Fibroblast of the aortic adventitia (primary cell): ENCODE data around the gene FGFRL1. TPM values are rescaled to one million over a fixed set of nuclear protein-coding genes. Genes with fewer than 3 reads are reported as not detected.
"Not testable (repeated sequence)": the region's sequence is repeated elsewhere in the genome, so short reads cannot be mapped to it uniquely, and the experiment has no call there.

Experiments used
- DNase-seq: peaks from one replicate; pipeline ENCODE4 v3.0.0-alpha.2; 2010; ENCODE audit warnings: low read depth
- H3K4me3 ChIP-seq: 2 replicates; pipeline ENCODE4 v1.5.1; 2011; ENCODE audit warnings: low read depth, mild to moderate bottlenecking, control low read depth, low read length, moderate library complexity
- CTCF ChIP-seq: IDR thresholded peaks from 2 replicates; pipeline ENCODE4 v1.5.1; 2011; ENCODE audit warnings: mild to moderate bottlenecking, low read length, control low read depth, inconsistent platforms; ENCODE audit not compliant: insufficient read depth
- total RNA-seq: library from RNA; depleted of rRNA; stranded (reverse); fragments of >200 nt; gene quantifications from 2 replicates; pipeline ENCODE4 v1.2.3, GENCODE V29; 2012; ENCODE audit warnings: low replicate concordance

FGFRL1 gene
- total RNA-seq, 1 donor, result 27.4 TPM

- H3K4me3 ChIP-seq, result no peak overlapping the region
- TF ChIP-seq CTCF, result no peak
- DNase-seq, result no peak
Measured at GRCh38 chr4:1048773-1049590, 37.6 kb downstream of the FGFRL1 start.

DNA sequence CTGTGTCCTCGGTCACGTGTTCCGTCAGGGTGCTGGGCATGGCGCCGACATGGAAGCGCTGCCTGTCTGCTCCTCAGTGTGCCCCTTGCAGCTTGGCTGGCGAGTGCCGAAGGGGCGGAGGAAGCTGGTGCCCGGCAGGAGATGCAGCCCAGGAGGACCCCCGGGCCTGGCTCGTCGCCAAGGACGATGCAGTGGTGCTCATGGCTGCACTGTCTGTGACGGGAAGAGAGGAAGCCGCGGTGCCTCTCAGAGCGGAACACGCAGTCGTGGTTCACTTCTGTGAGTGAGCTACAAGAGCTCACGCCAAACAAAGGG, 38.1 kb downstream of the FGFRL1 start:
- no peak for TF ChIP-seq CTCF
- no peak overlapping the region for H3K4me3 ChIP-seq
- no peak for DNase-seq

- no peak for DNase-seq
- TF ChIP-seq CTCF, result no peak
- H3K4me3 ChIP-seq, result no peak overlapping the region
Measured at GRCh38 chr4:1050486-1051213, 39.2 kb downstream of the FGFRL1 start.

- no peak overlapping the region for H3K4me3 ChIP-seq
- no peak for TF ChIP-seq CTCF
- no peak for DNase-seq
Measured at GRCh38 chr4:1051472-1051871, 40.0 kb downstream of the FGFRL1 start.

DNA sequence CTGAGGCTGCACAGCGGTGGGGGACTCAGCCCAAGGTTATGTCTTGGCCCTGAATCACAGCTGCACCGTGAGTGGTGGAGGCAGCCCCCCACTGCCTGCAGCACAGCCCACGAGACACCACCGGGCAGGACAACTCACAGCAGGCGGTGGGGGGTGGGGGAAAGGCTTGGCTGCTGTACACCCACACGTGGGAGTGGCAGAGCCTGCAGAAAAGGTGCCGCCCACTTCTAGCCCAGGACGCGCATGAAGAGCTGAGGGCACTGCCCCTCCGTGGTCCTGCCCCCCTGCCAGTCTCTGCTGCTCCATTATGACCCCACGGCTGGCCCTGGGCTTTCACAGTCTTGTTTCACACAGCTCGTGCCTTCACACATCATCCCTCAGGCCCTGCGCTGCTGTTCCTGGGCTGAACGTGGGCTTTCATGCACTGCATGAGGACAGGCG, 40.8 kb downstream of the FGFRL1 start:
- no peak for DNase-seq
- H3K4me3 ChIP-seq, result no peak overlapping the region
- TF ChIP-seq CTCF, result no peak

GRCh38 chr4:1053080-1053661, 41.7 kb downstream of the FGFRL1 start:
- TF ChIP-seq CTCF, result no peak
- DNase-seq, result peak; percentile 94
- peak overlapping the region; percentile 2 for H3K4me3 ChIP-seq

DNA sequence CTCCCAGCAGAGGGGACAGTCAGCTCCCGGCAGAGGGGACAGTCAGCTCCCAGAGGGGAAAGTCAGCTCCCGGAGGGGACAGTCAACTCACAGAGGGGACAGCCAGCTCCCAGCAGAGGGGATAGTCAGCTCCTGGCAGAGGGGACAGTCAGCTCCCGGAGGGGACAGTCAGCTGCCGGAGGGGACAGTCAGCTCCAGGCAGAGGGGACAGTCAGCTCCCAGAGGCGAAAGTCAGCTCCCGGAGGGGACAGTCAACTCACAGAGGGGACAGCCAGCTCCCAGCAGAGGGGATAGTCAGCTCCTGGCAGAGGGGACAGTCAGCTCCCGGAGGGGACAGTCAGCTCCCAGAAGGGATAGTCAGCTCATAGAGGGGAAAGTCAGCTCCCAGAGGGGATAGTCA, 42.5 kb downstream of the FGFRL1 start:
- not testable (repeated sequence) for DNase-seq, H3K4me3 ChIP-seq

DNA sequence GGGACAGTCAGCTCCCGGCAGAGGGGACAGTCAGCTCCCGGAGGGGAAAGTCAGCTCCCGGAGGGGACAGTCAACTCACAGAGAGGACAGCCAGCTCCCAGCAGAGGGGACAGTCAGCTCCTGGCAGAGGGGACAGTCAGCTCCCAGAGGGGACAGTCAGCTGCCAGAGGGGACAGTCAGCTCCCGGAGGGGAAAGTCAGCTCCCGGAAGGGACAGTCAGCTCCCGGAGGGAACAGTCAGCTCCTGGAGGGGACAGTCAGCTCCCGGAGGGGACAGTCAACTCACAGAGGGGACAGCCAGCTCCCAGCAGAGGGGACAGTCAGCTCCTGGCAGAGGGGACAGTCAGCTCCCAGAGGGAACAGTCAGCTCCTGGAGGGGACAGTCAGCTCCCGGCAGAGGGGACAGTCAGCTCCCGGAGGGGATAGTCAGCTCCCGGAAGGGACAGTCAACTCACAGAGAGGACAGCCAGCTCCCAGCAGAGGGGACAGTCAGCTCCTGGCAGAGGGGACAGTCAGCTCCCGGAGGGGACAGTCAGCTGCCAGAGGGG, 43.3 kb downstream of the FGFRL1 start:
- not testable (repeated sequence) for DNase-seq, H3K4me3 ChIP-seq

DNA sequence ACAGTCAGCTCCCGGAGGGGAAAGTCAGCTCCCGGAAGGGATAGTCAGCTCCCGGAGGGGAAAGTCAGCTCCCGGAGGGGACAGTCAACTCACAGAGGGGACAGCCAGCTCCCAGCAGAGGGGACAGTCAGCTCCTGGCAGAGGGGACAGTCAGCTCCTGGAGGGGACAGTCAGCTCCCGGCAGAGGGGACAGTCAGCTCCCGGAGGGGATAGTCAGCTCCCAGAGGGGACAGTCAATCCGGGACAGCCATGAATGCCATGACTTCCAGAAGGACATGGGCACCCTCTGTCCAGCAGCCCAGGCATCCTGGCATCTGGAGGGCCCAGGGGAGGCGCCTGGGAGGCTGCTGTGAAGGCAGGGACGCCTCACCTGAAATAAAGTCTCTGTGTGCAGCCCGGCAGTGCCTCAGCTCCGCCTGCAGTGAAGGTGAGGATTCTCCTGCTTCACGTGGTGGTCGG, 43.8 kb downstream of the FGFRL1 start:
- not testable (repeated sequence) for DNase-seq, H3K4me3 ChIP-seq
